Measurements from ENCODE around the gene KLHL35.

The KLHL35 gene, protein sequence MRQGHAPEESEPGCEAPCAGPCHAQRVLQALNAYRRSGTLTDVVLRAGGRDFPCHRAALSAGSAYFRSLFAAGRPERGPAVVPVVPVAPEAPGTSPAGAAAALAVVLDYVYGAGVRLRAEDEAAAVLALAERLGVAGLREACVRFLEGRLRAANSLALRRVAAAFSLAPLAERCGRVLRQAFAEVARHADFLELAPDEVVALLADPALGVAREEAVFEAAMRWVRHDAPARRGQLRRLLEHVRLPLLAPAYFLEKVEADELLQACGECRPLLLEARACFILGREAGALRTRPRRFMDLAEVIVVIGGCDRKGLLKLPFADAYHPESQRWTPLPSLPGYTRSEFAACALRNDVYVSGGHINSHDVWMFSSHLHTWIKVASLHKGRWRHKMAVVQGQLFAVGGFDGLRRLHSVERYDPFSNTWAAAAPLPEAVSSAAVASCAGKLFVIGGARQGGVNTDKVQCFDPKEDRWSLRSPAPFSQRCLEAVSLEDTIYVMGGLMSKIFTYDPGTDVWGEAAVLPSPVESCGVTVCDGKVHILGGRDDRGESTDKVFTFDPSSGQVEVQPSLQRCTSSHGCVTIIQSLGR

GRCh38 chr11:75432911-75433321 lies at the start of gene KLHL35:
KLHL35 (minus strand) TSS chr11:75433203; CDS start chr11:75430629, 2,574 bp downstream.
- no peak for FAIRE-seq

GRCh38 chr11:75481922-75482606 lies 49.1 kb upstream of the KLHL35 start:
- FAIRE-seq, result no peak

- no peak for FAIRE-seq
Measured at GRCh38 chr11:75481223-75481921, 48.4 kb upstream of the KLHL35 start.

GRCh38 chr11:75480185-75481175 lies 47.5 kb upstream of the KLHL35 start:
- FAIRE-seq, result no peak

DNA sequence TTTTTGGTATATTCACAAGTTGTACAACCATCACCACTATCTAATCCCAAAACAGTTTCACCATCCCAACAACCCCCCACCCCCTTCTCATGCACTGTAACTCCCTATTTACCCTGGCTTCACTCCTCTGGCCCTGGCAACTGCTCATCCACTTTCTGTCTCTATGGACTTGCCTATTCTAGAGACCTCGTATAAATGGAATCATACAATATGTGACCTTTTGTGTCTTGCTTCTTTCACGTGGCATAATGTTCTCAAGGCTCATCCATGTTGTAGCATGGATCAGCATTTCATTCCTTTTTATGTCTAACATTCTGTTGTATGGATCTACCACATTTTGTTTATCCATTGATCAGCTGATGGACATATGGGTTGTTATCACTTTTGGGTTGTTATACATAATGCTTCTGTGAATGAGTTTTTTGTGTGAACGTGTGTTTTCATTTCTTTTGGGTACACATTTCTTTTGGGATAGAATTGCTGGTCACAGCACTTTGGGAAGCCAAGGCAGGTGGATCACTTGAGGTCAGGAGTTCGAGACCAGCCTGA lies 46.7 kb upstream of the KLHL35 start:
- no peak for FAIRE-seq

GRCh38 chr11:75478783-75479596 lies 46.0 kb upstream of the KLHL35 start:
- no peak for FAIRE-seq

DNA sequence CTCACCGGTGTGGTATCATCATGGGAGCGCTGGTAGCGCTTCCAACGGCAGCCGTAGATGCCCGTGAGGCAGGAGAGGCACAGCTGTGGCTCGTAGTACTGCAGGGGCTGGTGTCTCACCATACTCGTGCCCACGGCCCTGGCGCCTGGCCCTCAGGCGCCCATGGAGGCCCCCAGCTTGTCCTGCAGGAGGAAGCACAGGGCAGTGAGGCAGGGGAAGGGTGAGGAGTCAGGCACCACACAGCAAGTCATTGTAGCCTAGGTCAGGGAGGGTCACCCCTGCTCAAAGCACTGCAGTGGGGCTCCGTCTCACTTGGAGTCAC lies 44.6 kb upstream of the KLHL35 start:
- no peak for FAIRE-seq

DNA sequence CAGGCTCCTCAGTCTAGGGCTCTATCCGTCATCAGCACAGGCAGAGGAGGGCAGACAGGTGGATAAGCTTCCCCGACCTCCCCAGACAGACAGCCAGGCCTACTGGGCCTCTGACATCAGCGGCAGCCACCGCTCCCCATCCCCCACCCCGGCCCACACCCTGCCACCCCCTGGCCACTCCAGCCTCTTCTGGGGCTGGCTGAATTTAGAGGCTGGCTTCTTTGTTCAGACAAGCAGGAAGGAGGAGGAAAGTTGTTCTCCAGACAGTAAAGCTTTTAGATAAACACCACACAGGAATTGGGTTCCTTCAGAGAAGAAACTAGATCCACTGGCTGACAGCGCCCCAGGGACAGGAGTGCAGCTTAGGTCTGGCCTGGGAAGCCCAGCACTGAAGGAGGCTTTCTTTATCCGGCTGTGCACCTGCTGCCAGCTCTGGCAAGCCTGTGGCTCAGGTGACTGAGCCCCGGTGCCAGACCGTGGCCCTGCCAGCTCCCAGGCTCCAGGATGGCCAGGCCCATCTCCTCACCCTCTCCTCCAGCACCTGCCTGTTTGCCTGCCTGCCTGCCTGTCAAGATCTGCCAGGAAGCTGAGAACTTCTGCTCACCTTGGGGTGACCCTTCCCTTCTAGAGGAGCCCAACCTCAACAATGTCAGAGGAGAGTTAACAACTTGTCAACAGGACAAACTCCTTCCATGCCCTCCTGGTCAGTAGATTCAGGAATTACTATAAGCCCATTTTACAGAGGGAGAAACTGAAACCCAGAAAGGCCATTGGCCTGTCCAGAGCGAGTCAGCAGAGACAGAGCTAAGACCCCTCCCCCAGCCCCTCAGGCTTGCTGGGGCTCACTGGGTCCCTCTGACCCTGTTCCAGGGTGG lies 44.0 kb upstream of the KLHL35 start:
- FAIRE-seq, result no peak

DNA sequence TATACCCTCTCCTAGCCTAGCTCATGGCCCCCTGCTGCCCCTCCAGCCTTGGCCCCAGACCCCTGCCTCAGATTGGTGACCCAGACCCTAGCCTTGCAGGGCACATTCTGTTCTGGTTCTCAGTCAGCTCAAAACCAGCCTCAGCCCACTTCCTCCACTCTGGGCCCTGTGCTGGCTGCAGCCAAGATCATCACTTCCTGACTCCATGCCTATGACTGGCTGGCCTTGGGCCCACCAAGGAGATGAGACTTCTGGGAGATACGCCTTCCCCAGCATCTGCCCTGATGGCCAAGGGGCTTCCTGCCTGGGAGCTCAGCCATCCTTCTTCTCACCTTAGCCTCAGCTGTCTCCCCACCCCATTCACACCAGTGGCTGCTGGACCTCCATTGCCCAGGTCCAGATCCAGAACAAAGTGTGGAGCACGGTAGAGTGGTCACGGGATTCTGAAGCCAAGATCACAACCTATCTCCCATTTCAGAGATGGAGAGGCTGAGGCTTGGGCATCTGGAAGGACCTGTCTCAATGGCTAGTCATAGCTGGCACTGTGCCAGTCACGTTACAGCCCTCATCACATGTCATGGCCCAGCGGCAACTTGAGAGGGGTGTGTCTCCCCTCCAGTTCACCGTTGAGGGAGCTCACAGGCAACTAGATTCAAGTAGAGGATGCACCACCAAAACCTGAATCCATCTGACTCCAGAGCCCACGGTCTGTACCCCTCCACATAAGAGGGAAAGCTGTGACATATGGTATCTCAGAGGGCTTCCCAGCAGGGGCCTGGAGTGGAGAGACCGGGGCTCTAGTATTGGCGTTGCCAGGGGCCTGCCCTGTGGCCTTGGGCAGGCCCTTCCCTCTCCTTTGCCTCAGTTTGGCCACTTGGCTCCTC lies 43.0 kb upstream of the KLHL35 start:
- no peak for FAIRE-seq

DNA sequence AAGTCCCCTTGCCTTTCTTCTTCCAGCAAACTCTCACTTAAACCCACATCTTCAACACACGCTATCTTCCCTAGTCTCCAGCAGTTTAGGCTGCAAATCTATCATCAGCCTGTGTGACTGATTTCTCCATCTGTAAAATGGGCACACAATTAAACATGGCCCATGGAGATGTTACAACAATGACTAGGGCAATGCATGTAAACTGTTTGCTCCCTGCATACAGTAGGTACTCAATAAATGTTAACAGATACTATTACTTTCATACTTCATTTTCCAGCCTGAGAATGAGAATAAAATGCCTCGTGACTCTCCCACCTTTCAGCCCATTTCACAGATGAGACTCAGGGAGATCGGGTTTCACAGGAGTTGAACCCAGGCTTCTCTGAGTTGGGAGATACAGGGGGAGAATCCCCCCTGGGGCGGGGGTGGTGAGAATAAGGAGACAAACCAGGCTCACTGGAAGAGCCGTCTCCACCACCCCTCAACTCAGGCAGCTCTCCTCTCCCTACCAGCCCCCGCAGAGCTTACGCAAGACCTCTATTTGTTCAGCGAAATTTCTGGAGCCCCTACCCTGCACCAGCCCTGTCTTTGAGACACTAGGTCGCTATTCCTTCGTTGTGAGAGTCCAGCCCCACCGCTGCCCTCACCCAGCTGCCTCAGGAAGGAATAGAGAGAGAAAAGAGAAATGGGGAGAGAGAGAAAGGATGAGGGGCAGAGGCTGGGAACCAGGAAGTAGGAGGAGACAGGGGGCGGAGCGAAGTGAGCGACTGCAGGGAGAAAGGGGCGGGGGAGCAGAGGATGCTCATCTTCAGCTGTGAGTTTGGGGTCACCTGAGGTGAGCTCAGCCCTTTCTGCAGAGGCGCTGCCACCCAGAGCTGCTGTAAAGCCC lies 42.1 kb upstream of the KLHL35 start:
- FAIRE-seq, result no peak

DNA sequence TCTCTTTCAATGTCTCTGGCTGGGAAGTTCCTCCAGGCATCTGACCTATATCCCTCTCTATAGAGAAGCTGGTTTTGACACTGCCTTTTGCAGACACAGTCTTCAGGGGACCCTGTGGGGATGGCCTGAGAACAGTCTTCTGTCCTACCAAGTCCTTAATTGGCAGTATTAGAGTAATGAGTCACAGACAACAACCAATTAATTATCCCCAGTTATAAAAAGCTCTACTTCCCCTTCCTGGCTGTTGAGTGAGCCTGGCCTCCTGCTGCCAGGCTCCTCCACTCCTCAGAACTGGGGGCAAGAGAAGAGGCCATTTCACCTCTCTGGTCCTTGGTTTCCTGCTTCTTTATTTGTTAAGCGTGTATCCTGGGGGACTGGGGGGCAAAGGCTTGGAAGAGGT lies 41.2 kb upstream of the KLHL35 start:
- no peak for FAIRE-seq

DNA sequence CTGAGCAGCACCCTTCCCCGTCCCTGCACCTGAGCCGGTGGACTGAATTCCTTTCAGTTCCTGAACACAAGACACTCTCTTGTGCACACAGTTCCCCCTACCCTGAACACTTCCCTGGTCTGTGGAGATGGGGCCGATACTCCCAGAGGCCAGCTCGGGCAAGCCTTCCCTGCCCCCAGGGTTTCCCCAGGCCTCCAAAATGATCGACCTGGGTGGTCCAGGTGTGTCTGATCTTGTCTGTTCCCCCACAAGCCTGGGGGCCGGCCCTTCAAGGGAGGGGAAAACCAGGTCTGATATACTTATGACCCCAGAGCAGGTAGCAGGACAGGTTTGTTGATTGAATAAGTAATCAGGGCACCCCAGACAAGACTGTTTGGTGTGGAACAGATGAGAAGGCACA lies 40.7 kb upstream of the KLHL35 start:
- FAIRE-seq, result no peak

DNA sequence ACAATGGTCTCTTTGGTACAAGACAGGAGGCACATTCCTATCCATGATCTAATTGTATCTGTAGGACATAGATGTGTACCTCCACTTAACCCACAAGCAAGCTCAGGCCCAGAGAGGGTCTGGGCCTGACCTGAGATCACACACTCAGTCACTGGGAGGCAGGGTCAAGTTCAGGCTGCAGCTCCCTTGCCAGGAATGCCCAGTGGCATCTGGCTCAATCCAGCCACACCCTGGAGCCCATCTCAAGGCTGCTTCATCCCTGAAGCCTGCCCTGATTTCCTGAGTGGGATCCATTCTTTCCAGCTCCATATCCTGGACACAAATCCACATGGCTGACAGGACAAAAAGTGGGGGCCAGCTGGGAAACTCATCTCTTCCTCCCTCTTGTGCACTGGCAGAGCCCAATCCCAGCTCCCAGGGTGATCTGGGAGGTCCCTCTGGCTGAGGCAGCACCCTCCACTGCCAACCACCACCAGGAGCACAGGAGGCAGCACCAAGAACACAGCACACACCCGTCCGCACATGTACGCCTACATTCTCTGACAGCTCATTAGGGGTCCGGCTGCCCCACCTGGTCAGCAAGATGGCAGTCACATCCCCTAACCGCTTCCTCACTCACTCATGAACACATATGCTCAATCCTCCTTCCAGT lies 39.2 kb upstream of the KLHL35 start:
- no peak for FAIRE-seq

GRCh38 chr11:75471176-75471973 lies 38.4 kb upstream of the KLHL35 start:
- no peak for FAIRE-seq

DNA sequence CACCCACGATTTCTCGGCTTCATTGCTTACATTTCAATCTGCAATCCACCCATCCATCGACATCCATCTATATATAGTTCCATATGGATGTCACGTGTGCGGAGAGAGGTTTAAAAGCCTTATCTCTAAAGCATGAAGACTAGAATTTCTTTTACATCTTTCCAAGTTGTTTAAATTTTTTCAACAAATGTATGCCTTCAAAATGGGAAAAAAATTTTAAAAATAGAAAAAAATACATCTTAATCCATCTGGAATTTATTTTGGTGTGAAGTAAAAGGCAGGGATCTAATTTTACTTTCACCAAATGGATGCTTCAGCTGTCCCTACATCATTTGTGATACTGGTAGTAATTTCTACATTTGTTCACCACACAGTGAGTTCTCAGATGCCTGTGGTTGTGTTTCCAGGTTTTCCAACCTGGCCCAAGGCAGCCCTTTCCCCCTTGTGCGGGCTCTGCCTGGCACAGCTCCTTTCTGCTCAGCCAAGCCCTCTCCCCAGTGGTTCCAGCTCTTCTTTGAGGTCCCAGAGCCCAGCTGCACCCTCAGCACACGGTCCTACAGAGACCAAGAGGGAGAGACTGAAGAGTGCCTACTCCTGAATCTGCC lies 37.6 kb upstream of the KLHL35 start:
- no peak for FAIRE-seq
